GM18502 (cell line): ENCODE data around the gene STT3B.
A peak's percentile ranks its signal among the peaks of the same experiment; 100 is the strongest.
"Not testable (repeated sequence)": the region's sequence is repeated elsewhere in the genome, so short reads cannot be mapped to it uniquely, and the experiment has no call there.

Experiments used
- ATAC-seq: cut with Tn5 transposase; IDR thresholded peaks from one replicate; pipeline ENCODE4 v1.9.1; 2021; ENCODE audit warnings: mild to moderate bottlenecking; ENCODE audit not compliant: unreplicated experiment, poor library complexity

The STT3B gene

DNA sequence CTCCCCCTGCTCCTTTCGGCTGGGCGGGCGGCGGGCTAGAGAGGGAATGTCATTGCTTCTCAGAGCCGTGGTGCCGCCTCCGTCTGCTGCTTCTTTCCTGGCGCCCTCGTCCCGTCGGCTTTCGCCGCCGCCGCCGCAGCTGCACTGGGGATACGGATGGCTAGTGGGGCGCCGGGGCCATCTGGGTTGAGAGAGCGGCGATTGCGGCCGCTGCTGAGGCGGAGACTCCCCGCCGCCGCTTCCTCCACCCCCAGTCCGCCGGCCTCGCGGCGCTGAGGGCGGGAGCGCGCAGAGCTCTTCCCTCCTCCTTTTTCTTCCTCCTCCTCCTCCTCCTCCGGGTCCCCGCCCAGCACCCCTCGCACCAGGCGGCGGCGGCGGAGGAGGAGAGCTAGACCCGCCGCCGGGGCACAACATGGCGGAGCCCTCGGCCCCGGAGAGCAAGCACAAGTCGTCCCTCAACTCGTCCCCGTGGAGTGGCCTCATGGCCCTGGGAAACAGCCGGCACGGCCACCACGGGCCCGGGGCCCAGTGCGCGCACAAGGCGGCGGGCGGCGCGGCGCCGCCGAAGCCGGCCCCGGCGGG lies at the start of gene STT3B:
TSS of gene STT3B (plus strand) at position 339 of the 582 bp plus-strand sequence. CDS start at position 413, 74 bp downstream.
- peak; percentile 63 for ATAC-seq

DNA sequence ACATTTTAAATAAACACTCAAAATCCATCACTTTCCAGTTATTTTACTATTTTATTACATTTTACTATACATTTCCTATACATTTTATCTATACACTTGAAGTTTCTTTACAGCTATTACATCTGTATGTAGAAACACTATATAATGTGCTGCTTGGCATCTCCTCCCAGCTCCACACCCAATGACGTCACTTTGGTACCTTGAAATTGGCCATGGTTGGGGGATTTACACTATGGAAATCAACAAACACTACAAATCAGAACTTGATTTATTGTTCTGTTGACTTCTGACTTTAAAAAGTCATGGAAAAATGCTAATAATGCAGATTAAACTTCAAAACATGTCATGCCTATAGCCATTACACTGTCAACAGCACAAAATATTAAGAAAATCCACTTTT lies 48.9 kb upstream of the STT3B start:
- no peak for ATAC-seq

DNA sequence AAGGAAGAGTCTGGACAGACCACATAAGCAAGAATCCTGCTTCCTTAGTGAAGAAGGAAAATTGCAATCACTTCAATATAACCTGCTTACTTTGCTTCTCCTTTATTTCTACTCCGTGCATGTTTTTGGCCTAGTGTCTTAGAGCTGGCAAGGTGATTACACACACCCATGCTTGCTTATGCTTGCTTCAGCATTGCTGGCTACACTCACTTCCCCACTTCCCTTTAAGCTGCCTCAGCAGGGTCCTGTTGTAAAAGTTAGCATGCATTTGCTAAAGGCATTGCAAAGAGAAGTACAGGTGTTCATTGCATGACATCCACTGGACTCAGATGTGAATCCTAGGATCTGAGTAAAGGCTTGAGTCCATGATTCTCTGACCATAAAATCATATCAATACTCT lies 47.5 kb upstream of the STT3B start:
- ATAC-seq = no peak

DNA sequence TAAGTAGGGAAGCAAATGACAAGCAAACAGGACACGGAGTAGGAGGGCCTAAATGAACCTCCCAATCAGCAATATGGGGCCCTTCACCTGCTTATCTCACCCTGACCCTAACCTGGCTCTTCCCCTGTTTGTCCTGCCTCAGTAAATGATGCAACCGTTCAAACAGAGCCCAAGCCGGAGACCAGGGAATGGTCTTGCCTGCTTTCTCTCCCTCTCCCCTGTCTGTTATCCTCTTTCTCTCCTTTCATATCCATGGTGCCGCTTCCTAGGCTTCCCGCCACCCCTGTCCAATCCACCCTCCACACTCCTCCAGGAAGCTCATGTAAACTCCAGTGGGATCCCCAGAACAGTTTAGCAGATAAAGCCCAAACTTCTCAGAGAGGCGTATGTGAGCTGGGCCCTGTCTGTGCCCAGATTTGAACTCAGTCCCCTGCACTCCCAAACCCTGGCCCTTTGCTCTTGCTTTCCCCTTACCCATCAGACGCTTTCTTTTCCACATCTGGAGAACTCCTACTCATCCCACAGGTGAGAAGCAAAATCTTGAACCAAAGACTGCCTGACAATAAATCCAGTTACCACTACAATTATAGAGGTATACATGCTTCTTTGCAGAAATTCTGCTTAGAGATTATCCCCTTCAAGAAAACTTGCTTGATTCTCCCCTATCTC lies 45.7 kb upstream of the STT3B start:
- no peak for ATAC-seq

DNA sequence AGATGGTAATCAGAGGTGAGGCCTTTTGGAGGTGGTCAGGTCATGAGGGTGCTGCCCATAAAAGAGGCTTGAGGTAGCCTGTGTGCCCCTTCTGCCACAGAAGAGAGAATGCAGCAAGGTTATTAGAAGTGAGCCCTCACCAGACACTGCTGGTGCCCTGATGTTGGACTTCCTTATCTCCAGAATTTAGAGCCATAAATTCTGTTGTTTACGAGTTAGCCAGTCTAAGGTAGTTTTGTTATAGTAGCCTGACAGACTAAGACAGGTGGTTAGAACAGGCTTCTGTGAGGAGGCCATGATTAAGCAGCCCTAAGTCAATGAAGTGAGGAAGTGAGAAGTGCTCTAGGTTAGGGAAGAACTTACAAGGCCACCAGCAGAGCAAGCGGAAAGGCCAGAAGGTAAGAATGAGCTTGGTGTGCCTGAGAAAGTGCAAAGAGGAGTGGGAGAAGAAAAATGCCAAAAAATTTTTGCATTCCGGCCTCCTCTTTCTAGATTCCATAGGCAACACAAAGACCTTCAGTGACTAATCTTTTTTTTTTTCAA lies 44.2 kb upstream of the STT3B start:
- no peak for ATAC-seq

DNA sequence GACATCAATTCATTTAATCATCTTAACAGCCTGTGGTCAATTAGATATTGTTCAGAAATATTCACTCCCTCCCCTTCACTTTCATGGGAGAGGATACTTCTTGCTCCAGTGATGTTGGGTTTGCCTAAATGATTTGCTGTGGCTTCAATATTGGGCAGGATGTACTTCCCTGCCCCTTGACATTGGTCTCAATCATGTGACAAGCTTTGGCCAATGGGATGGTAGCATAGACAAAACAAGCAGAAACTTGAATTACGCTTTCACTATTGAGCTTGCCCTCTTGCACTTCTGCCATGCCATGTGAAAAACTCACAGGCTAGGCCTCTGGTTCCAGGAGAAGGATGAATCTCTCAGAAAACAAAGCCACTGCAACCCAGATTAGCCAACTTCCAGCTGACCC lies 42.2 kb upstream of the STT3B start:
- no peak for ATAC-seq

DNA sequence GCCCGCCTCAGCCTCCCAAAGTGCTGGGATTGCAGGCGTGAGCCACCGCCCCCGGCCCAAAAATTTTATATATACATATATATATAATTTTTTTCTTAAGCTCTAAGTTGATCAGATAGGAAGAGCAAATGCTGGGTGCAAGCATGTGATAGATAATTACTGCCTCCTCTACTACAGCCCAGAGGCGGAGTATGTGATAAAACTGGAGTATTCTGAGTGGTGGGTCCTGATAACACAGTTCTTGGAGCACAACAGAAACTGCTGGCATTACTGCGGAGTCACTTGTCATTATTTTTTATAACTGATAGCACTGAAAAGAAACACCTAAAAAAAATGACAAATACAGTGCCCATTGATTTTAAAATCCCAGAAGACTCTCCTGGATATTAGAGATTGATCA lies 41.1 kb upstream of the STT3B start:
- ATAC-seq = no peak

DNA sequence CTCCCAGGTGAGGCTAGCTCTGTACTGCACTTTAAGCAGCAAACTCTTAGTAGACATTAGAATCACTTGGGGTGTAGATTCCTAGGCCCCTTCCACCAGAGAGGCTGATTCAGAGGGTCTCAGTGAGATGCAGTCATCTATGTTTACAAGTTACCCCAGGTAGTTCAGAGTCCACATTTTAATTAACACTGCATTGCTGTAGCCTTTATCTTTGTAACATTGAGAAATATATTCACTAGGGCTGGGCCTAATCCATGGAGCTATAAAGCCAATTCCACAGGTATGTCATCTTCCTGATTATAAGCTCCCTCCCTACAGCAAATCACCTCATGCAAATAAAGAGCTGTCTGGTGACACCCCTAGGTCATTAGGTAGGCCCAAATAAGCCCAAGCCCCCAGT lies 39.6 kb upstream of the STT3B start:
- ATAC-seq = no peak

DNA sequence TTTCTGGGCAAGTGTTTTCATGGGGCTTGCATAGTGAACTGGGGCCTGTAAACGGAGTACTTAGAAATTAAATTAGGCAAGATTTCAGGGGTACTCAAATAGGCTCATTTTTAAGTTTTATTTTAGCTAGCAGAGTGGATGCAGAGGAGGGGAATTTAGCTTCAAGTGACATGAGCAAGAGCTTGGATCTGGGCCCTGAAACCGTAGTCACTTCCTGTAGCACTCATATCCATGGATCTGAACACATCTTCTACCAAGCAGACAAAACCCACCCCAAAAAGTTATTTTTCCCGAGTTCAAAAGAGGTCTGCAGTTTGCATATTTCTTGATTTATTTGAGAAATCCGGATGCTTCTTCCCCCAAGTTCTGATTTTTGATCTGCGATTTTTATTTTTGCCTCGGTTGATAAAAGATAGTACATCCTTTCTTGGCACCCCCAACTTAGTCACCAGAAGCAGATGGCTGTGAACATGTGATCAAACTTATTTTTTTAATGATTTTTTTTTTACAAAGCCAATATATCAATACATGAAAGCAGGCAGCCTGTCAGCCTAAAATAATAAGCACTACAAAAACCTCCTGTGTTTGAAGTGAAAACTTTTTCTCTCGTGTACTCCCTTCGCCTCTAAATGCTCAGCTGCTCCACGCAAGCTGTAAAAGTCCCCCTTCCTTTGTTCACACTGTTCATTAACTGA lies 36.6 kb upstream of the STT3B start:
- no peak for ATAC-seq

DNA sequence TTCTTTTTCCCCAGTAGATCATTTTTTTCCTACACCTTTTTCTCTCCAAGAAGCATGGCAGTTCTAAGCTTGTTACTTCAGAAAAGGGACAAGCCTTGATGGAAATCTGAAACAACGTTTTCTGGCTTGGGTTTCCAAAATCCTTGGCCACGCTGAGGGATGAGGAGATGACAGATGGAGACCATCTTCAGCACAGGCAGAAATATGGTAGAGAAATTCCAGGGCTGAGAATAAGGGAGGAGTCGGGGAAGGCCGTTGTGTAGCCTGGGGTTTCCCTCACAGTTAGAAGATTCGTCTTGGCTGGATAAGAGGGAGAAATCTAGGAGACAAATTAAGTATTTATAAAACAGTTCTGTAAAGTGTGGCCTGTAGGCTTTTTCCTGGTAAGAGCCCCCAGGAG lies 33.9 kb upstream of the STT3B start:
- no peak for ATAC-seq

DNA sequence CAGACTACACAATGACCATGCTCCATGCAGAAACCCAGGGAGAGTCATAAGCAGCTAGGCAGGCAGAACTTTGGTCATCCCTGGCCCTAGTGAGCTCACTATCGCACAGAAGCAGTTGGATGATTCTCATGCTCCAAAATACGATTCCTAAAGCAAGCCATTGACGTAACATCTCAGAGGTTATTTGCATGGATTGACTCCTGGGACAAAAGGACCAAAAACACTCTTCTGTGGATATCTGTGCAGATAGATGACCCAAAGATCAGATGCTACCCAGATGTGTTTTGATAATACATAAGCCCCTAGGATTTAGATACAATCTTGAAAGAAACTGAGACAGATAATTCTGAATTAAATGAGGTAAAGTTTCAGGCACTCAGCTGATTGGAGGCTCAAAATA lies 33.4 kb upstream of the STT3B start:
- ATAC-seq = no peak

DNA sequence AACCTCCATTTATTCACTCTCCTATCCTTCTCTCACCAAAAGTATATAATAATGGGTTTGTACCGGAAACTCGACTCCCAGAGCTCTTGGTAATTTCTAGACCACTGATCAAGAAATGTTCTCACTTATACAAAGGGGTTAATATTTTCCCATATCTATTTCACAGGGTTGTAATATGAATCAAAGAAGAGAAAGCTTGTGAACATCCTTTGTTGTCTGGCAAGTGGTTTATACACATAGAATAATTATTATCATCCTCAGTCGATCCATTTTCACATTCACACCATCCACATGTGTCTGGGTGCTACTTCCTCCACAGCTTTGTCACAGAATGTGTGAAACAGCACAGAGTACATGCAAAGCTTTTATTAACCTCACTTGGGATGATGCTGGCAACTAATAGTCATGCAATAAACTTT lies 29.9 kb upstream of the STT3B start:
- no peak for ATAC-seq

DNA sequence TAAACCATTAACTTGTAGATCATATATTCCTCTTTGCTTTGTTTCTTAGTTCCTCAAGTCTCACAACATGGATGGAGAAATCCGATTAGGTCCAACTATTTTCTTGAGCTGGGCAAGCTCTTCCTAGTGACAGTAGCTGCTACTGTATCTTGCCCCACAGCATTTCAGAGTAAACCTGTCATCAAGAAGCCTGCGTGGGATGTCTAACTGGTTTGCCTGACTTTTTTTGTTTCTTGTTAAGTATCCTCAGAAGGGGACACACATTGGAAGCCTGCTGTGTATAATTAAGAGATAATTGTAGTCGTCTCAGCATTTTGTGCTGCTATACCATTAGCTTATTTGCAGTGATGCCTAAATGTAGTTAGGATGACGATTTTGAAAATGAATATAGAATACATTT lies 29.3 kb upstream of the STT3B start:
- no peak for ATAC-seq

DNA sequence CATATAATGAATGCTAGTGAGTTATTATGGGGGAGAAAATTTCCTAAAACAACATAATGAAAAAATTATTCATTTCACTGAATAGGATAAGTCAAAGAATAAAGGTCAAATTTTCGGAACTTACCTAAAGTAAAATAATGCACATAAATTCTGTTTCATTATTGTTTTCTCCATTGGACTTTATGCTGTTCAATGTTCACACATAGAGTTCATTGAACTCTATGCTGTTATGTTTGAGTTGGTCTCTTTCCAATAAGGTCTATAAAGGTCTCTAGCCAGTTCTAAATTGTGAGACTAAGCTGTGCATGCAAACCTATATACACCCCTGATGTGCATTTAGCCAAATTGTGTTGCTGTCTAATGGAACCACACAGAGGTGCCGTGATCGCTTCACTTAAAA lies 28.5 kb upstream of the STT3B start:
- ATAC-seq = no peak

DNA sequence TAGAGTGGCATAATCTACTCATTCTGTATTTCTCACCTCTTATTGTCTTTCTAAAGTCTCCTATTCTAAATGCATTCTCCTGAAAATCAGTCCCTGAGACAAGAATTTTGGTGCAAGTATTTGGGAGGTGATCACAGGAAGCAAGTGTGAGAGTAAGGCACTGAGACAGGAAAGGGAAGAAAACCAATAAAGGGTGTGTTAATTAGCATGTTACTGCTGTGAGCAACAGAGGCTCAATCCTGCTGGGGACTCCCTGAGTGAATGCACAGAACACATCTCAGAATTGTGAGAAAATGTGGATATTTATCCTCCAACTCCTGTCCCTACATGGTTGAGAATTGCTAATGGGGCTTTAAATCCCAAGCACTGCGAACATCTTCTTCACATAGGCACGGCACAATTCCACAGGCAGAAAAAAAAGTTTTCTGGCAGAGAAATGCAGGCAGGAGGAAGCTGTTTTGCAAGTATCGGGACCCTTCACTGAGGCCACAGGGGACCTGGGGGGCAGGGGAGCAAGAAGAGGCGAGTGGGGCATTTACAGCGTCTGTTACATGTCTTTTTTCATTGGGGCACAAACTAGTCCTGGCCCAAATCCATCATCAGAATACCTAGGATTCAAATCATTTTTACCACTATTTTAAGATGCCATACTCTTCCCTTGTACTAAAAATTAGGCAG lies 27.2 kb upstream of the STT3B start:
- no peak for ATAC-seq

DNA sequence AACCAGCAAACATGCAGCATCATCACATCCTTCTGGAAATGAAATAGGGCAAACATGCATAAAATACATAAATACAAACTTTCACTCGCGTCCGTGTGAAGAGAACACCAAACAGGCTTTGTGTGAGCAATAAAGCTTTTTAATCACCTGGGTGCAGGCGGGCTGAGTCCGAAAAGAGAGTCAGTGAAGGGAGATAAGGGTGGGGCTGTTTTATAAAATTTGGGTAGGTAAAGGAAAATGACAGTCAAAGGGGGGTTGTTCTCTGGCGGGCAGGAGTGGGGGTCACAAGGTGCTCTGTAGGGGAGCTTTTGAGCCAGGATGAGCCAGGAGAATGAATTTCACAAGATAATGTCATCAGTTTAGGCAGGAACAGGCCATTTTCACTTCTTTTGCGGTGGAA lies 26.2 kb upstream of the STT3B start:
- not testable (repeated sequence) for ATAC-seq

DNA sequence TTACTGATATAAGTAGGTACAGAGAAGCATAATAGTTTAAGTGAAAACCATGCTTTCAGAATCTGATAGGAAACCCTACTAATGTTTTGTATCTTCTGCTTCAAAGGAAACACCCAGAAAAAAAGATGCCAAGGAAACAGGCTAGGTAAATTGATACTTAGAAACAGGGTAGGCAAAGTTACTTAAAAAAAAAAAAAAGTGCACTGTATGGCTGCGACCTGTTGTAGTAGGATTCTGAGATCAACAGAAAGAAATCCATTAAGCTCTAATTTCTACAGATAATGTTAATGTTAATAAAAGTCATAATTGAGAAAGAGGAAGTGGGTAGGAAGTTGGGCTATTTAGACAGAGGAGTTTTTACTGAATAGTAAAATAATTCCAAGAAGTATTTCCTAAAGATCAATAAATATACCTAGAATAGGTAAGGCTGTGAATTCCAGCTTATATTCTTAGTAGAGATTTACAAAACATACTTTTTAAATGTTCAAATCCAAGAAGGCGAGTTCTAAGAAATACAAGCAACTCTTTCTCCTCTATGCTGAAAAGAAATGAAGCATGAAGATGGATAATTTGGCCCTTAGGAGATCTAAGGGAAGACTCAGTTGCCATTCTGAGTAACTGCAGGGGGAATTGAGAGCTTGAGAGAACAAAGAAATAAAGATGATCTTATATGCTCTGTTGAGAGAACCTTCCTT lies 24.1 kb upstream of the STT3B start:
- ATAC-seq = no peak

DNA sequence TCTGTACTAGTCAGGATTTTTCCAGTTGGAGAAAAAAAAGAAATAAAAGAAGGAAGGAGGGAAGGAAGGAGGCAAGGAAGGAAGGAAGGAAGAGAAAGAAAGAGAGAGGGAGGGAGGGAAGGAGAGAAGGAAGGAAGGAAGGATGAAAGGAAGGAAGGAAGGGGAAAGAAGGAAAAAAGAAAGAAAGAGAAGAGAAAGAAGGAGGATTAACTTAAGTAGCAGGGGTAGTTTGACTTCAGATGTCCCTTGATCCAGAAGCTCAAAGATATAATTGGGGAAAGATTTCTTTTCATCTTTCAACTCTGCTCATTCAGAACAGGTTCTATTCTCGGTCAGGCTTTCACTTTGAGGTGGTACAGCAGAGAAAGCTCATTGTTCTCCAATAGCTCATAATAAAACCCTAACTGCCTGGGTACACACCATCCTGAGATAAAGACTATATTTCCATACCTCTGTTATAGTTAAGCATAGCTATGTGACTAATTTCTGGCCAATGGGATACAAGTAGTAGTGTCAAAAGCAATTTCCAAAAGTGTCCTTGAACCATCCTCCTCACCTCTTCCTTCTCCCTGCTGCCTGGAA lies 23.5 kb upstream of the STT3B start:
- ATAC-seq = no peak

DNA sequence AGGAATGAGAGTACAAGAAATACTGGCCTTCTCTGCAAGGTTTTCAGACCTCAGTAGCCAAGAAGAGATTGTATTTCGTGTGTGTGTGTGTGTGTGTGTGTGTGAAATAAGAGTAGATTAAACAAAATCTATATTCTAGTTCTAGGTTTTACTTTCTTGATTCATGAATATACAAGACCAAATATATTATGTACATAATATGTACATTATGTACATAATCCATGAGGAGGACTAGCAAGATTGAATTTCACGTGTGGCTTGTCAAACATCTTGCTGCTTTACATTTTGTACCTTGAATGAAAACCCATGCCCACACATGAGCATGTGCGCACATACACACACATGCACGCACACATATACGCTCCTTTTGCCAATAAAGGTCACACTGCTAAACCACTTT lies 18.2 kb upstream of the STT3B start:
- no peak for ATAC-seq
